WI38 (cell line): ENCODE data around the gene GRID1.

Source experiments
- H3K4me3 ChIP-seq: 2 replicates; pipeline ENCODE4 v1.5.1; 2011; ENCODE audit warnings: low read depth, mild to moderate bottlenecking, control low read depth, low read length
- TF ChIP-seq, protein P1 (sequence below): IDR thresholded peaks from 2 replicates; pipeline ENCODE4 v1.5.1; 2012; ENCODE audit warnings: low read depth, mild to moderate bottlenecking, control low read depth, low read length

GRID1 gene

DNA sequence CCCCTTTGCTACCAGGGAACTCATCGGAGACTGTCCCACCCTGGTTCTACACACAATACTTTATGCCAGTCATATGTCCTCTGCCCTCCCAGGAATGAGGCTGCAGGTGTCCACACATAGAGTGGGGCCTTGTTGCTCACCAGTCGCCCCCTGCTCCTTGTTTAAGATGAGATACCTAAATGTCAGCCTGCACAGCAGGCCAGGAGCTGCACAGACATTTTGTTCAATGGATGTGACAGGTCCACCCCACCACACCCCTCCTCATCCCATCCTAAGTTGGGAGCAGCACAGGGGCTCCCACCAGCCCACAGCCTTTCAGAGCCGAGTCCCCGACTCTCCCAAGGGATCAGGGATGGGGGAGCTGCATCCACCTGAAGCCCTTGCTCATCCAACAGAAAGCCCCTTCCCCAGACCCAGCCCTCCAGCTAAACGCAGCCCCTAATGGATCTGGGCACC lies 6.2 kb upstream of the GRID1 start:
- TF ChIP-seq, protein P1, sequence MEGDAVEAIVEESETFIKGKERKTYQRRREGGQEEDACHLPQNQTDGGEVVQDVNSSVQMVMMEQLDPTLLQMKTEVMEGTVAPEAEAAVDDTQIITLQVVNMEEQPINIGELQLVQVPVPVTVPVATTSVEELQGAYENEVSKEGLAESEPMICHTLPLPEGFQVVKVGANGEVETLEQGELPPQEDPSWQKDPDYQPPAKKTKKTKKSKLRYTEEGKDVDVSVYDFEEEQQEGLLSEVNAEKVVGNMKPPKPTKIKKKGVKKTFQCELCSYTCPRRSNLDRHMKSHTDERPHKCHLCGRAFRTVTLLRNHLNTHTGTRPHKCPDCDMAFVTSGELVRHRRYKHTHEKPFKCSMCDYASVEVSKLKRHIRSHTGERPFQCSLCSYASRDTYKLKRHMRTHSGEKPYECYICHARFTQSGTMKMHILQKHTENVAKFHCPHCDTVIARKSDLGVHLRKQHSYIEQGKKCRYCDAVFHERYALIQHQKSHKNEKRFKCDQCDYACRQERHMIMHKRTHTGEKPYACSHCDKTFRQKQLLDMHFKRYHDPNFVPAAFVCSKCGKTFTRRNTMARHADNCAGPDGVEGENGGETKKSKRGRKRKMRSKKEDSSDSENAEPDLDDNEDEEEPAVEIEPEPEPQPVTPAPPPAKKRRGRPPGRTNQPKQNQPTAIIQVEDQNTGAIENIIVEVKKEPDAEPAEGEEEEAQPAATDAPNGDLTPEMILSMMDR, result no peak
- no peak overlapping the region for H3K4me3 ChIP-seq

GRCh38 chr10:86372119-86372783 lies 5.7 kb upstream of the GRID1 start:
- H3K4me3 ChIP-seq, result no peak overlapping the region
- TF ChIP-seq, protein P1, result no peak

GRCh38 chr10:86371691-86372090 lies 5.1 kb upstream of the GRID1 start:
- TF ChIP-seq, protein P1, result no peak
- H3K4me3 ChIP-seq, result no peak overlapping the region

DNA sequence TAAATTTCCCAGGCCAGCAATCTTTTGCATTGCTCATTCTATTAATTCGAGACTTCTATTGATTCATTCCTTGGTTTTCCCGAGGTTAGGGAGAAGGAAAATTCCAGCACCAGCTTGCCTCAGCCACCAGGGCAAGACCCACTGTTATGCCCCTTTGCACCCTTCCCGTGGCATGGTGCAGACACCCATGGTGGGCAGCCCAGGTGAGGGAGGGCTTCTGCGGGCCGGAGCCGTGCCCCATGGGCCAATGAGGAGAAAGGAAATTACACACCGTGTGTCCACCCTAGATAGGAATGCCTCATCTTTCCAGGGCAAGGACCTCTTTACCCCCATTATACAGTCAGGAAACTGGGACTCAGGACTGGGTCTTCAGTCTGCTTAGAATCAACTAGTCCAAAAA lies 4.5 kb upstream of the GRID1 start:
- H3K4me3 ChIP-seq, result no peak overlapping the region
- TF ChIP-seq, protein P1, result no peak

GRCh38 chr10:86370006-86370585 lies 3.5 kb upstream of the GRID1 start:
- H3K4me3 ChIP-seq, result no peak overlapping the region
- TF ChIP-seq, protein P1, result no peak

DNA sequence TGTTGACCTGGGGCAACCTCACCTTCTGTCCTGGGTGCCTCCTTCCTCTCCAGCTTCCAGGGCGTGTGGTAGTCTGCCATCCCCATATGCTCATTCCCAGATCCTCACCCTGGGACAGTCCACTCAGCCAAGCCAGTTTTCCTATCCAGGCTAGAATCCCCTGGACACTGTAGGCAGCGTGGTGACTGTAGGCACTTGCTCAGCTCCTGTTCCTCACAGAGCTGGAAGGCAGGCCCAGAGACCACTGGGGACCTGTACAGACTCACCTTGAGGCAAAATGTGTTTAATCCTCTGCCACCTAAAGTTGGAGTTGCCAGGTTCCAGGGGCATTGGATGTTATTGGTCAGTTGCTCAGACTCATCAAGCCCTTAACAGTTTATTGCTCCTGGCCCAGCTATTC lies 2.4 kb upstream of the GRID1 start:
- TF ChIP-seq, protein P1, result no peak
- H3K4me3 ChIP-seq, result no peak overlapping the region

- TF ChIP-seq, protein P1, result no peak
- H3K4me3 ChIP-seq, result no peak overlapping the region
Measured at GRCh38 chr10:86368046-86368445, 1.5 kb upstream of the GRID1 start.
